Panc1 (cell line): Measurements from ENCODE around the gene ATP6V0A4. TPM values are rescaled to one million over a fixed set of nuclear protein-coding genes. Genes with fewer than 3 reads are reported as not detected.

Source experiments
- ATAC-seq: fragments of 200-7000 bp; cut with Tn5 transposase; 2 replicates; pipeline ENCODE4 v1.9.1; 2020; ENCODE audit warnings: mild to moderate bottlenecking, moderate library complexity
- BruUV-seq: library from RNA; stranded (reverse); fragments of 400-500 nt; replicated peaks from 2 replicates; lab custom pipeline; 2021; lab: Mats Ljungman, UMichigan
- CTCF ChIA-PET: fragments of 300-600 bp; sonication (Branson Sonifier 250); formaldehyde crosslinking; loops from one replicate; lab custom pipeline; 2022; ENCODE audit warnings: antibody characterized with exemption; lab: Charles Lee
- POLR2A ChIA-PET: fragments of 300-600 bp; sonication (Branson Sonifier 250); formaldehyde crosslinking; loops from one replicate; lab custom pipeline; 2022; ENCODE audit warnings: antibody characterized with exemption; lab: Charles Lee
- DNase-seq: peaks from one replicate; pipeline ENCODE4 v3.0.0-alpha.2; 2010; ENCODE audit warnings: low read depth, low spot score
- H3K27ac ChIP-seq: 2 replicates; pipeline ENCODE4 v1.5.1; 2011; ENCODE audit warnings: mild to moderate bottlenecking, low read length, inconsistent platforms
- H3K27me3 ChIP-seq: fragments of 200-500 bp; sonication (Bioruptor generic); 2 replicates; pipeline ENCODE4 v1.6.0; 2014; ENCODE audit warnings: low read length, inconsistent platforms; ENCODE audit not compliant: control insufficient read depth, insufficient read depth
- H3K36me3 ChIP-seq: fragments of 200-500 bp; sonication (Bioruptor generic); 2 replicates; pipeline ENCODE4 v1.5.1; 2014; ENCODE audit warnings: inconsistent platforms, mild to moderate bottlenecking, low read length, moderate library complexity; ENCODE audit not compliant: control insufficient read depth, insufficient read depth
- H3K4me1 ChIP-seq: 2 replicates; pipeline ENCODE4 v1.5.1; 2011; ENCODE audit warnings: inconsistent platforms, mild to moderate bottlenecking, low read length, moderate library complexity; ENCODE audit not compliant: control insufficient read depth, insufficient read depth
- H3K4me3 ChIP-seq, 2 experiments: 2 replicates each; pipeline ENCODE4 v1.5.1; 2011 to 2012; ENCODE audit warnings: low read depth in 2 of 2, low read length in 2 of 2, mild to moderate bottlenecking in 2 of 2, inconsistent platforms in 1 of 2, moderate library complexity in 1 of 2
- H3K9me3 ChIP-seq: fragments of 200-500 bp; sonication (Bioruptor generic); 2 replicates; pipeline ENCODE4 v1.5.1; 2014; ENCODE audit warnings: low read depth, mild to moderate bottlenecking, inconsistent platforms, low read length, moderate library complexity; ENCODE audit not compliant: control insufficient read depth, insufficient read depth
- POLR2AphosphoS5 ChIP-seq: IDR thresholded peaks from 2 replicates; pipeline ENCODE4 v1.6.1; 2012; ENCODE audit warnings: mild to moderate bottlenecking, low read depth, low read length, moderate library complexity
- SIN3A ChIP-seq: IDR thresholded peaks from 2 replicates; pipeline ENCODE4 v1.6.1; 2012; ENCODE audit warnings: low read depth, mild to moderate bottlenecking, low read length, moderate library complexity, borderline replicate concordance; ENCODE audit not compliant: insufficient read depth
- TCF7L2 ChIP-seq: IDR thresholded peaks from 2 replicates; pipeline ENCODE4 v1.6.1; 2011; ENCODE audit warnings: mild to moderate bottlenecking, low read depth, low read length, inconsistent platforms
- in situ Hi-C: cut with HindIII; loops from 2 replicates; pipeline ENCODE4 v1.10.0; 2016; ENCODE audit warnings: low sequenced_read_pairs, low pct_unique_long_range_greater_than_20kb
- intact Hi-C: fragments of 100-400 bp; cut with micrococcal nuclease; formaldehyde crosslinking; loops from one replicate; pipeline ENCODE4 v1.10.0; 2022; ENCODE audit not compliant: unreplicated experiment
- total RNA-seq: library from RNA; stranded (reverse); gene quantifications from one replicate; pipeline ENCODE4 v1.2.1, GENCODE V29; 2021; ENCODE audit not compliant: unreplicated experiment
- TF ChIP-seq, protein P1 (sequence below): fragments of 450-650 bp; IDR thresholded peaks from 2 replicates; pipeline ENCODE4 v1.5.1; 2017; ENCODE audit warnings: mild to moderate bottlenecking
- TF ChIP-seq, protein P2 (sequence below), 2 experiments: IDR thresholded peaks; 2 replicates each; pipeline ENCODE4 v1.6.1; 2011 to 2012; ENCODE audit warnings: low read depth in 2 of 2, control low read depth in 1 of 2, low read length in 1 of 2, mild to moderate bottlenecking in 1 of 2, moderate library complexity in 1 of 2; ENCODE audit not compliant: insufficient read depth in 1 of 2

ATP6V0A4 gene
- total RNA-seq, 1 experiment from 2014 or later = 0.15 TPM

DNA sequence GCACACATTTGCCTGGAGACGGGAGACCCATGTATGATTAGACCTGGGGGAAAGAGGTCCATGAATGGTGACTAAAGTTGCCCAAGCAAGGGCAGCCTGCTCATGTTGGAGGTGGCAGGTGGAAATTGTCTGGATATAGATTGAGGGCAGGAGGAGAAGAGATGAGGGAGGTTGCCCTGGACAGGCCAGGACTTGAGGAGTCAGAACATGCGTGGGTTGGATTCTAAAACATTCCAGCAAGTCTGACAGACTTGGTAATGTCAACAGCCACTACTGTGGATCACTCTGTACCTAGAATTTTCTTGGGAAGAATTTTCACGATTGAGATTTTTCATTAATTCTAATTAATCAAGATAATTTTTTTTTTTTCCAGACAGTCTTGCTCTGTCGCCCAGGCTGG is 77.7 kb downstream of the ATP6V0A4 start:
- in situ Hi-C loops = no loop called here
- H3K4me3 ChIP-seq = no peak overlapping the region
- no peaks in the 10 kb centered on the region for H3K36me3 ChIP-seq
- intact Hi-C loops = no loop called here
- TF ChIP-seq POLR2AphosphoS5 (no peak), SIN3A (no peak), TCF7L2 (no peak)
- TF ChIP-seq, protein P1, sequence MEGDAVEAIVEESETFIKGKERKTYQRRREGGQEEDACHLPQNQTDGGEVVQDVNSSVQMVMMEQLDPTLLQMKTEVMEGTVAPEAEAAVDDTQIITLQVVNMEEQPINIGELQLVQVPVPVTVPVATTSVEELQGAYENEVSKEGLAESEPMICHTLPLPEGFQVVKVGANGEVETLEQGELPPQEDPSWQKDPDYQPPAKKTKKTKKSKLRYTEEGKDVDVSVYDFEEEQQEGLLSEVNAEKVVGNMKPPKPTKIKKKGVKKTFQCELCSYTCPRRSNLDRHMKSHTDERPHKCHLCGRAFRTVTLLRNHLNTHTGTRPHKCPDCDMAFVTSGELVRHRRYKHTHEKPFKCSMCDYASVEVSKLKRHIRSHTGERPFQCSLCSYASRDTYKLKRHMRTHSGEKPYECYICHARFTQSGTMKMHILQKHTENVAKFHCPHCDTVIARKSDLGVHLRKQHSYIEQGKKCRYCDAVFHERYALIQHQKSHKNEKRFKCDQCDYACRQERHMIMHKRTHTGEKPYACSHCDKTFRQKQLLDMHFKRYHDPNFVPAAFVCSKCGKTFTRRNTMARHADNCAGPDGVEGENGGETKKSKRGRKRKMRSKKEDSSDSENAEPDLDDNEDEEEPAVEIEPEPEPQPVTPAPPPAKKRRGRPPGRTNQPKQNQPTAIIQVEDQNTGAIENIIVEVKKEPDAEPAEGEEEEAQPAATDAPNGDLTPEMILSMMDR = no peak
- TF ChIP-seq, protein P2, sequence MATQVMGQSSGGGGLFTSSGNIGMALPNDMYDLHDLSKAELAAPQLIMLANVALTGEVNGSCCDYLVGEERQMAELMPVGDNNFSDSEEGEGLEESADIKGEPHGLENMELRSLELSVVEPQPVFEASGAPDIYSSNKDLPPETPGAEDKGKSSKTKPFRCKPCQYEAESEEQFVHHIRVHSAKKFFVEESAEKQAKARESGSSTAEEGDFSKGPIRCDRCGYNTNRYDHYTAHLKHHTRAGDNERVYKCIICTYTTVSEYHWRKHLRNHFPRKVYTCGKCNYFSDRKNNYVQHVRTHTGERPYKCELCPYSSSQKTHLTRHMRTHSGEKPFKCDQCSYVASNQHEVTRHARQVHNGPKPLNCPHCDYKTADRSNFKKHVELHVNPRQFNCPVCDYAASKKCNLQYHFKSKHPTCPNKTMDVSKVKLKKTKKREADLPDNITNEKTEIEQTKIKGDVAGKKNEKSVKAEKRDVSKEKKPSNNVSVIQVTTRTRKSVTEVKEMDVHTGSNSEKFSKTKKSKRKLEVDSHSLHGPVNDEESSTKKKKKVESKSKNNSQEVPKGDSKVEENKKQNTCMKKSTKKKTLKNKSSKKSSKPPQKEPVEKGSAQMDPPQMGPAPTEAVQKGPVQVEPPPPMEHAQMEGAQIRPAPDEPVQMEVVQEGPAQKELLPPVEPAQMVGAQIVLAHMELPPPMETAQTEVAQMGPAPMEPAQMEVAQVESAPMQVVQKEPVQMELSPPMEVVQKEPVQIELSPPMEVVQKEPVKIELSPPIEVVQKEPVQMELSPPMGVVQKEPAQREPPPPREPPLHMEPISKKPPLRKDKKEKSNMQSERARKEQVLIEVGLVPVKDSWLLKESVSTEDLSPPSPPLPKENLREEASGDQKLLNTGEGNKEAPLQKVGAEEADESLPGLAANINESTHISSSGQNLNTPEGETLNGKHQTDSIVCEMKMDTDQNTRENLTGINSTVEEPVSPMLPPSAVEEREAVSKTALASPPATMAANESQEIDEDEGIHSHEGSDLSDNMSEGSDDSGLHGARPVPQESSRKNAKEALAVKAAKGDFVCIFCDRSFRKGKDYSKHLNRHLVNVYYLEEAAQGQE (IDR thresholded peaks at IDR 0.05; ENCODE audit: insufficient read depth in 1 of 2, low read depth in 2 of 2, low read length in 1 of 2) = no peak
- no peak overlapping the region for H3K27ac ChIP-seq
- POLR2A ChIA-PET = no interaction called here
- H3K4me1 ChIP-seq = no peaks in the 10 kb centered on the region
- H3K27me3 ChIP-seq = no peaks in the 10 kb centered on the region
- BruUV-seq = no TSS peak
- CTCF ChIA-PET = interaction anchor here (0.7 kb wide), 1 partner anchor 1673 kb away, joined by 3 read pairs; no protein-coding TSS in a partner anchor
- no peaks in the 10 kb centered on the region for H3K9me3 ChIP-seq
- no peak for DNase-seq
- ATAC-seq = 0 out of 2 replicates have a peak, but pooled peaks have one; percentile 23

- DNase-seq = no peak
- TF ChIP-seq, protein P2 (IDR thresholded peaks at IDR 0.05; ENCODE audit: insufficient read depth in 1 of 2, low read depth in 2 of 2, low read length in 1 of 2) = no peak
- TF ChIP-seq, protein P1 = no peak
- TF ChIP-seq POLR2AphosphoS5 = no peak
- TF ChIP-seq TCF7L2 = no peak
- TF ChIP-seq SIN3A = no peak
- ATAC-seq = no peak
- Histone ChIP-seq H3K27ac (no peak overlapping the region), H3K36me3 (no peaks in the 10 kb centered on the region), H3K27me3 (no peaks in the 10 kb centered on the region), H3K4me1 (no peaks in the 10 kb centered on the region), H3K9me3 (no peaks in the 10 kb centered on the region), H3K4me3 (no peak overlapping the region)
- intact Hi-C loops = no loop called here
- ChIA-PET CTCF (no interaction called here), POLR2A (no interaction called here)
- BruUV-seq = no TSS peak
- in situ Hi-C loops = no loop called here
These were observed 81.1 kb downstream of the ATP6V0A4 start for GRCh38 chr7:138716889-138717288.
